Fibroblast of skin of abdomen (primary cell): ENCODE results near the gene STAC.
A peak's percentile ranks its signal among the peaks of the same experiment; 100 is the strongest.
"Not testable (repeated sequence)": the region's sequence is repeated elsewhere in the genome, so short reads cannot be mapped to it uniquely, and the experiment has no call there.

Experiments
- DNase-seq: peaks from one replicate; pipeline ENCODE4 v3.0.0-alpha.2; 2013

STAC gene

GRCh38 chr3:36520241-36521006 is 140.1 kb downstream of the STAC start:
- DNase-seq: no peak

- no peak for DNase-seq
Measured at GRCh38 chr3:36521007-36521379, 140.7 kb downstream of the STAC start.

GRCh38 chr3:36524560-36524959 is 144.3 kb downstream of the STAC start:
- DNase-seq: no peak

GRCh38 chr3:36525115-36525801 is 145.0 kb downstream of the STAC start:
- DNase-seq: peak; percentile 72

- DNase-seq: peak; percentile 62
Measured at GRCh38 chr3:36538136-36538749, 157.9 kb downstream of the STAC start.

- peak; percentile 39 for DNase-seq
Measured at GRCh38 chr3:36540888-36541518, 160.7 kb downstream of the STAC start.

GRCh38 chr3:36542186-36542585 is 161.9 kb downstream of the STAC start:
- DNase-seq: peak; percentile 62

- peak; percentile 28 for DNase-seq
Measured at GRCh38 chr3:36543276-36543997, 163.1 kb downstream of the STAC start.

GRCh38 chr3:36546226-36546625 is 165.9 kb downstream of the STAC start:
- DNase-seq: peak; percentile 79

- DNase-seq: peak; percentile 31
Measured at GRCh38 chr3:36548712-36549111, 168.4 kb downstream of the STAC start.

GRCh38 chr3:36557021-36557707 is 176.9 kb downstream of the STAC start:
- DNase-seq: no peak

- DNase-seq: no peak
Measured at GRCh38 chr3:36557708-36558421, 177.6 kb downstream of the STAC start.

GRCh38 chr3:36558961-36559360 is 178.7 kb downstream of the STAC start:
- DNase-seq: no peak

GRCh38 chr3:36560685-36561084 is 180.4 kb downstream of the STAC start:
- no peak for DNase-seq

GRCh38 chr3:36561601-36562000 is 181.3 kb downstream of the STAC start:
- no peak for DNase-seq

GRCh38 chr3:36562945-36563344 is 182.6 kb downstream of the STAC start:
- DNase-seq: no peak

- no peak for DNase-seq
Measured at GRCh38 chr3:36575241-36575640, 194.9 kb downstream of the STAC start.

GRCh38 chr3:36578418-36578817 is 198.1 kb downstream of the STAC start:
- DNase-seq: not testable (repeated sequence)

- peak; percentile 21 for DNase-seq
Measured at GRCh38 chr3:36579746-36580145, 199.4 kb downstream of the STAC start.

- no peak for DNase-seq
Measured at GRCh38 chr3:36580716-36581115, 200.4 kb downstream of the STAC start.

- peak; percentile 38 for DNase-seq
Measured at GRCh38 chr3:36591959-36592358, 211.7 kb downstream of the STAC start.
